Erythroblast (primary cell): ENCODE measurements around the gene DFFA.
A peak's percentile ranks its signal among the peaks of the same experiment; 100 is the strongest.

Experiments used
- GATA1 ChIP-seq: IDR thresholded peaks from 2 replicates; pipeline ENCODE4 v1.6.1; 2011; ENCODE audit warnings: low read depth, mild to moderate bottlenecking, control low read depth, low read length, moderate library complexity
- POLR2A ChIP-seq: IDR thresholded peaks from 2 replicates; pipeline ENCODE4 v1.6.1; 2011; ENCODE audit warnings: mild to moderate bottlenecking, low read length

GRCh38 chr1:10430216-10431069, 41.9 kb downstream of the DFFA start, which contains the start of gene CENPS:
- TF ChIP-seq POLR2A = peak; percentile 73
- no peak for TF ChIP-seq GATA1
